GM12801 (cell line): ENCODE data around the gene COL6A3.

Source experiments
- CTCF ChIP-seq: IDR thresholded peaks from one replicate; pipeline ENCODE4 v1.5.1; 2011; ENCODE audit warnings: control low read depth; ENCODE audit not compliant: insufficient read length; ENCODE audit errors: extremely low read depth

COL6A3 gene

GRCh38 chr2:237351046-237351445, 62.9 kb downstream of the COL6A3 start:
- no peak for TF ChIP-seq CTCF

- TF ChIP-seq CTCF: no peak
Measured at GRCh38 chr2:237350597-237350996, 63.4 kb downstream of the COL6A3 start.

- TF ChIP-seq CTCF: no peak
Measured at GRCh38 chr2:237350070-237350469, 63.9 kb downstream of the COL6A3 start.

- TF ChIP-seq CTCF: no peak
Measured at GRCh38 chr2:237348281-237348865, 65.6 kb downstream of the COL6A3 start.

- no peak for TF ChIP-seq CTCF
Measured at GRCh38 chr2:237345891-237346640, 67.9 kb downstream of the COL6A3 start.

GRCh38 chr2:237345411-237345810, 68.6 kb downstream of the COL6A3 start:
- no peak for TF ChIP-seq CTCF

- no peak for TF ChIP-seq CTCF
Measured at GRCh38 chr2:237344942-237345341, 69.0 kb downstream of the COL6A3 start.
